Measurements from ENCODE around the gene TJP3.

Gene TJP3

GRCh38 chr19:3773814-3774515 is 65.8 kb downstream of the TJP3 start:
- 76 to 86% methylated on average over 7 to 12 of the region's 12 CpGs for WGBS, 2 experiments (ENCODE audit: insufficient coverage in 2 of 2)
- H3K4me3 ChIP-seq (ENCODE audit: extremely low read depth, insufficient read depth, low read length, poor library complexity, severe bottlenecking) = no peak overlapping the region
- no peaks in the 10 kb centered on the region for H3K4me1 ChIP-seq (ENCODE audit: control insufficient read depth, insufficient read depth, low read length, poor library complexity, severe bottlenecking)
- no peaks in the 10 kb centered on the region for H3K36me3 ChIP-seq (ENCODE audit: control insufficient read depth, insufficient read depth, low read length)
- H3K9me3 ChIP-seq (ENCODE audit: control insufficient read depth, low read length) = no peaks in the 10 kb centered on the region
- no peak overlapping the region for H3K27ac ChIP-seq (ENCODE audit: low read depth, low read length, severe bottlenecking)

GRCh38 chr19:3774621-3775373 is 66.6 kb downstream of the TJP3 start:
- 84 to 87% methylated on average over 20 to 22 of the region's 25 CpGs for WGBS, 2 experiments (ENCODE audit: insufficient coverage in 2 of 2)
- Histone ChIP-seq H3K27ac (ENCODE audit: low read depth, low read length, severe bottlenecking) (no peak overlapping the region), H3K4me1 (ENCODE audit: control insufficient read depth, insufficient read depth, low read length, poor library complexity, severe bottlenecking) (no peaks in the 10 kb centered on the region), H3K9me3 (ENCODE audit: control insufficient read depth, low read length) (no peaks in the 10 kb centered on the region), H3K4me3 (ENCODE audit: extremely low read depth, insufficient read depth, low read length, poor library complexity, severe bottlenecking) (no peak overlapping the region), H3K36me3 (ENCODE audit: control insufficient read depth, insufficient read depth, low read length) (no peaks in the 10 kb centered on the region)

- WGBS, 2 experiments (ENCODE audit: insufficient coverage in 2 of 2) = 69 to 84% methylated on average over 2 of the region's 2 CpGs
- no peaks in the 10 kb centered on the region for H3K9me3 ChIP-seq (ENCODE audit: control insufficient read depth, low read length)
- H3K36me3 ChIP-seq (ENCODE audit: control insufficient read depth, insufficient read depth, low read length) = no peaks in the 10 kb centered on the region
- H3K27ac ChIP-seq (ENCODE audit: low read depth, low read length, severe bottlenecking) = no peak overlapping the region
- H3K4me1 ChIP-seq (ENCODE audit: control insufficient read depth, insufficient read depth, low read length, poor library complexity, severe bottlenecking) = no peaks in the 10 kb centered on the region
- no peak overlapping the region for H3K4me3 ChIP-seq (ENCODE audit: extremely low read depth, insufficient read depth, low read length, poor library complexity, severe bottlenecking)
Measured at GRCh38 chr19:3775374-3775711, 67.2 kb downstream of the TJP3 start.

GRCh38 chr19:3775831-3776230 is 67.6 kb downstream of the TJP3 start:
- no peak overlapping the region for H3K27ac ChIP-seq (ENCODE audit: low read depth, low read length, severe bottlenecking)
- H3K9me3 ChIP-seq (ENCODE audit: control insufficient read depth, low read length) = peaks cover 2% of the 10 kb centered on the region
- no peaks in the 10 kb centered on the region for H3K4me1 ChIP-seq (ENCODE audit: control insufficient read depth, insufficient read depth, low read length, poor library complexity, severe bottlenecking)
- no peaks in the 10 kb centered on the region for H3K36me3 ChIP-seq (ENCODE audit: control insufficient read depth, insufficient read depth, low read length)
- 93 to 94% methylated on average over 5 of the region's 5 CpGs for WGBS, 2 experiments (ENCODE audit: insufficient coverage in 2 of 2)
- no peak overlapping the region for H3K4me3 ChIP-seq (ENCODE audit: extremely low read depth, insufficient read depth, low read length, poor library complexity, severe bottlenecking)

GRCh38 chr19:3776479-3777040 is 68.4 kb downstream of the TJP3 start:
- H3K27ac ChIP-seq (ENCODE audit: low read depth, low read length, severe bottlenecking) = no peak overlapping the region
- H3K4me3 ChIP-seq (ENCODE audit: extremely low read depth, insufficient read depth, low read length, poor library complexity, severe bottlenecking) = no peak overlapping the region
- H3K4me1 ChIP-seq (ENCODE audit: control insufficient read depth, insufficient read depth, low read length, poor library complexity, severe bottlenecking) = no peaks in the 10 kb centered on the region
- WGBS, 2 experiments (ENCODE audit: insufficient coverage in 2 of 2) = 71 to 85% methylated on average over 1 of the region's 1 CpG
- H3K9me3 ChIP-seq (ENCODE audit: control insufficient read depth, low read length) = peaks cover 10% of the 10 kb centered on the region
- no peaks in the 10 kb centered on the region for H3K36me3 ChIP-seq (ENCODE audit: control insufficient read depth, insufficient read depth, low read length)

- Histone ChIP-seq H3K27ac (ENCODE audit: low read depth, low read length, severe bottlenecking) (no peak overlapping the region), H3K4me3 (ENCODE audit: extremely low read depth, insufficient read depth, low read length, poor library complexity, severe bottlenecking) (no peak overlapping the region), H3K4me1 (ENCODE audit: control insufficient read depth, insufficient read depth, low read length, poor library complexity, severe bottlenecking) (no peaks in the 10 kb centered on the region), H3K36me3 (ENCODE audit: control insufficient read depth, insufficient read depth, low read length) (no peaks in the 10 kb centered on the region), H3K9me3 (ENCODE audit: control insufficient read depth, low read length) (peaks cover 21% of the 10 kb centered on the region)
- 88 to 89% methylated on average over 32 to 35 of the region's 37 CpGs for WGBS, 2 experiments (ENCODE audit: insufficient coverage in 2 of 2)
Measured at GRCh38 chr19:3778104-3778867, 70.1 kb downstream of the TJP3 start.

GRCh38 chr19:3778899-3779723 is 70.9 kb downstream of the TJP3 start:
- H3K4me1 ChIP-seq (ENCODE audit: control insufficient read depth, insufficient read depth, low read length, poor library complexity, severe bottlenecking) = no peaks in the 10 kb centered on the region
- no peak overlapping the region for H3K4me3 ChIP-seq (ENCODE audit: extremely low read depth, insufficient read depth, low read length, poor library complexity, severe bottlenecking)
- 75 to 86% methylated on average over 31 to 35 of the region's 44 CpGs for whole genome bisulfite sequencing, 2 experiments (ENCODE audit: insufficient coverage in 2 of 2)
- no peaks in the 10 kb centered on the region for H3K36me3 ChIP-seq (ENCODE audit: control insufficient read depth, insufficient read depth, low read length)
- peaks cover 21% of the 10 kb centered on the region for H3K9me3 ChIP-seq (ENCODE audit: control insufficient read depth, low read length)
- H3K27ac ChIP-seq (ENCODE audit: low read depth, low read length, severe bottlenecking) = no peak overlapping the region

- H3K9me3 ChIP-seq (ENCODE audit: control insufficient read depth, low read length) = peaks cover 21% of the 10 kb centered on the region
- H3K4me3 ChIP-seq (ENCODE audit: extremely low read depth, insufficient read depth, low read length, poor library complexity, severe bottlenecking) = no peak overlapping the region
- 87 to 91% methylated on average over 9 of the region's 9 CpGs for WGBS, 2 experiments (ENCODE audit: insufficient coverage in 2 of 2)
- H3K36me3 ChIP-seq (ENCODE audit: control insufficient read depth, insufficient read depth, low read length) = no peaks in the 10 kb centered on the region
- H3K4me1 ChIP-seq (ENCODE audit: control insufficient read depth, insufficient read depth, low read length, poor library complexity, severe bottlenecking) = peaks cover 3% of the 10 kb centered on the region
- H3K27ac ChIP-seq (ENCODE audit: low read depth, low read length, severe bottlenecking) = no peak overlapping the region
Measured at GRCh38 chr19:3780786-3781304, 72.7 kb downstream of the TJP3 start.

GRCh38 chr19:3781603-3782002 is 73.4 kb downstream of the TJP3 start:
- H3K4me1 ChIP-seq (ENCODE audit: control insufficient read depth, insufficient read depth, low read length, poor library complexity, severe bottlenecking) = peaks cover 3% of the 10 kb centered on the region
- 100% methylated on average over 1 of the region's 2 CpGs; no CpG with 5 or more reads in 1 of the 2 experiments for WGBS, 2 experiments (ENCODE audit: insufficient coverage in 2 of 2)
- no peak overlapping the region for H3K4me3 ChIP-seq (ENCODE audit: extremely low read depth, insufficient read depth, low read length, poor library complexity, severe bottlenecking)
- no peaks in the 10 kb centered on the region for H3K36me3 ChIP-seq (ENCODE audit: control insufficient read depth, insufficient read depth, low read length)
- H3K9me3 ChIP-seq (ENCODE audit: control insufficient read depth, low read length) = peaks cover 21% of the 10 kb centered on the region
- no peak overlapping the region for H3K27ac ChIP-seq (ENCODE audit: low read depth, low read length, severe bottlenecking)

- Histone ChIP-seq H3K27ac (ENCODE audit: low read depth, low read length, severe bottlenecking) (no peak overlapping the region), H3K4me3 (ENCODE audit: extremely low read depth, insufficient read depth, low read length, poor library complexity, severe bottlenecking) (no peak overlapping the region), H3K9me3 (ENCODE audit: control insufficient read depth, low read length) (peaks cover 21% of the 10 kb centered on the region), H3K36me3 (ENCODE audit: control insufficient read depth, insufficient read depth, low read length) (no peaks in the 10 kb centered on the region), H3K4me1 (ENCODE audit: control insufficient read depth, insufficient read depth, low read length, poor library complexity, severe bottlenecking) (peaks cover 3% of the 10 kb centered on the region)
- WGBS, 2 experiments (ENCODE audit: insufficient coverage in 2 of 2) = 100% methylated on average over 1 of the region's 1 CpG
Measured at GRCh38 chr19:3782330-3782729, 74.1 kb downstream of the TJP3 start.

Data from mesodermal cell (in vitro differentiated cells).